ENCODE results near the gene ACADSB. TPM values are rescaled to one million over a fixed set of nuclear protein-coding genes. Genes with fewer than 3 reads are reported as not detected.

Gene ACADSB
- total and polyA plus RNA-seq, 7 donors = 9.8 to 50.1 (median 37.4) TPM

- no peak for DNase-seq
- H3K27ac ChIP-seq = no peak overlapping the region
- TF ChIP-seq, protein P1, sequence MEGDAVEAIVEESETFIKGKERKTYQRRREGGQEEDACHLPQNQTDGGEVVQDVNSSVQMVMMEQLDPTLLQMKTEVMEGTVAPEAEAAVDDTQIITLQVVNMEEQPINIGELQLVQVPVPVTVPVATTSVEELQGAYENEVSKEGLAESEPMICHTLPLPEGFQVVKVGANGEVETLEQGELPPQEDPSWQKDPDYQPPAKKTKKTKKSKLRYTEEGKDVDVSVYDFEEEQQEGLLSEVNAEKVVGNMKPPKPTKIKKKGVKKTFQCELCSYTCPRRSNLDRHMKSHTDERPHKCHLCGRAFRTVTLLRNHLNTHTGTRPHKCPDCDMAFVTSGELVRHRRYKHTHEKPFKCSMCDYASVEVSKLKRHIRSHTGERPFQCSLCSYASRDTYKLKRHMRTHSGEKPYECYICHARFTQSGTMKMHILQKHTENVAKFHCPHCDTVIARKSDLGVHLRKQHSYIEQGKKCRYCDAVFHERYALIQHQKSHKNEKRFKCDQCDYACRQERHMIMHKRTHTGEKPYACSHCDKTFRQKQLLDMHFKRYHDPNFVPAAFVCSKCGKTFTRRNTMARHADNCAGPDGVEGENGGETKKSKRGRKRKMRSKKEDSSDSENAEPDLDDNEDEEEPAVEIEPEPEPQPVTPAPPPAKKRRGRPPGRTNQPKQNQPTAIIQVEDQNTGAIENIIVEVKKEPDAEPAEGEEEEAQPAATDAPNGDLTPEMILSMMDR (IDR thresholded peaks at IDR 0.05) = no peak
- H3K4me3 ChIP-seq = no peak overlapping the region
- no peaks in the 10 kb centered on the region for H3K36me3 ChIP-seq (ENCODE audit: insufficient read depth in 1 of 2, low read depth in 1 of 2)
- ATAC-seq = no peak
- no peaks in the 10 kb centered on the region for H3K9me3 ChIP-seq
- 51 to 62% (median 55%) methylated on average over 4 of the region's 4 CpGs for WGBS, 3 donors
- intact Hi-C loops (cut with DNase I) = no loop called here
- H3K27me3 ChIP-seq (ENCODE audit: insufficient read depth in 3 of 3, low read length in 2 of 3) = peaks cover 0 to 21% (median 2%) of the 10 kb centered on the region in 3 donors
- no peaks in the 10 kb centered on the region for H3K4me1 ChIP-seq
These were observed 84.7 kb downstream of the ACADSB start for GRCh38 chr10:123093489-123093888.

DNA sequence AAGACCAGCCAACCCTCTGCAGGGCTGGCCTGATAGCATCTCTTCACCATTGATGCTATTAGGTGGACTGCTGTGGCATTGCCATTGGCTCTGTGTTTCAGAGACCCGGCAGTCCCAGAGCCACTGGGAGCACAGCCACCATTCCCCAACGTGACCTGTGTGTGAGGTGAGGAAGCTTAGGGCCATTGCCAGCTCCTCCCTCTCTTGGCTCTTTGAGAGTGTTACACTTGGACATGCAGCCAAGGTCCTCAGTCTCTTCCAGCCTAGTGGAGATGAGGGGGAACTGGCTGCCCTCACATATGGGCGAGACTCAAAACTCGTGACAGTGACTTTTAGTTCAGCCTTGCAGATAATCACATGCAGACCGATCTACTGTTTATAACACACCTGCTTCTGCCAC, 87.6 kb downstream of the ACADSB start:
- Histone ChIP-seq H3K27ac (no peak overlapping the region), H3K4me3 (no peak overlapping the region), H3K9me3 (no peaks in the 10 kb centered on the region), H3K27me3 (ENCODE audit: insufficient read depth in 3 of 3, low read length in 2 of 3) (peaks cover 0 to 17% (median 2%) of the 10 kb centered on the region in 3 donors), H3K36me3 (ENCODE audit: insufficient read depth in 1 of 2, low read depth in 1 of 2) (no peaks in the 10 kb centered on the region), H3K4me1 (no peaks in the 10 kb centered on the region)
- TF ChIP-seq, protein P1 (IDR thresholded peaks at IDR 0.05) = no peak
- intact Hi-C loops (cut with DNase I) = no loop called here
- DNase-seq = no peak
- 60 to 67% (median 62%) methylated on average over 5 of the region's 5 CpGs for WGBS, 3 donors
- ATAC-seq = no peak

DNA sequence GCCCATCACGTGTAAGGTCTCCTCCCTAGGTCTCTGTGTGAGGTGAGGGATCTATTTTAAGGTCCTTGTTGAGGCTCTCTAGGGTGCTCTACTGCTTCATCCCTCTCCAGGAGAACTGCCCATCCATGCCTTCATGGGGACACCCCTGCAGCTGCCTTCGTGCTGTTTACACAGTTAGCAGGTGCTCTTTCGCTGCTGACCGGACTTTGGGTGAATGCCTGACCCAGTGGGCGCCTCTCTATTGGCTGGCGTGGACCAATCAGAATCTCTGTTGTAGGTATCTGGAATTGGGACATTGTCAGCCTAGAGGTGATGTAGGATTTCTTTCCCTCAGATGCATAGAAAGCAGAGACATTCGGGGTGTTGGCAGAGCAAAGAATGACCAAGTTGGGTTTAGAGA, 88.2 kb downstream of the ACADSB start:
- no peak for DNase-seq
- no peak overlapping the region for H3K27ac ChIP-seq
- intact Hi-C loops (cut with DNase I) = no loop called here
- no peak overlapping the region for H3K4me3 ChIP-seq
- no peaks in the 10 kb centered on the region for H3K9me3 ChIP-seq
- no peak for ATAC-seq
- no peaks in the 10 kb centered on the region for H3K36me3 ChIP-seq (ENCODE audit: insufficient read depth in 1 of 2, low read depth in 1 of 2)
- TF ChIP-seq, protein P1 (IDR thresholded peaks at IDR 0.05) = no peak
- 68 to 74% (median 71%) methylated on average over 7 of the region's 7 CpGs for WGBS, 3 donors
- H3K27me3 ChIP-seq (ENCODE audit: insufficient read depth in 3 of 3, low read length in 2 of 3) = peaks cover 0 to 15% (median 2%) of the 10 kb centered on the region in 3 donors
- no peaks in the 10 kb centered on the region for H3K4me1 ChIP-seq

- intact Hi-C loops (cut with DNase I) = no loop called here
- no peaks in the 10 kb centered on the region for H3K4me1 ChIP-seq
- H3K9me3 ChIP-seq = no peaks in the 10 kb centered on the region
- ATAC-seq = no peak
- H3K27ac ChIP-seq = no peak overlapping the region
- TF ChIP-seq, protein P1 (IDR thresholded peaks at IDR 0.05) = no peak
- no peak overlapping the region for H3K4me3 ChIP-seq
- WGBS, 3 donors = 57 to 73% (median 59%) methylated on average over 7 of the region's 7 CpGs
- H3K36me3 ChIP-seq (ENCODE audit: insufficient read depth in 1 of 2, low read depth in 1 of 2) = no peaks in the 10 kb centered on the region
- no peak for DNase-seq
- H3K27me3 ChIP-seq (ENCODE audit: insufficient read depth in 3 of 3, low read length in 2 of 3) = peaks cover 0 to 7% (median 6%) of the 10 kb centered on the region in 3 donors
These were observed 91.4 kb downstream of the ACADSB start for GRCh38 chr10:123100030-123100762.

DNA sequence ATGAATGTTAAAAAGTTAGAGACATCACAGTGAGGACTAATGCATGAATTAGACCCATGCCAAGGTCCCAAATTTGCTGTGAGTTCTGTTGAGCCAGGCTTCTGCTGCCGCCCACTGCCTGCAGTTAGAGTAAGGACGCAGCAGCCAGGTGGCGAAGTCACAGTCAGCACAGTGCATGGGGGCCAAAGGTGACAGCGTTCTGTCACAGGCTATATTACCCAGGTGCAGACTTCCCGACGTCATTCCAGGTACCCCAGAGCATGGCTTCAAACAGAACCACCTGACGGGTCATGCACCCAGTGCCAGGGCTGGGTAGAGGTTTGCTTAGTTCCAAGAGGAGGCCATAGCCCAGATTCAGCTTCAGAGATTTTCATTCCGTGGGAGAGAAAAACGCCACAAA, 93.1 kb downstream of the ACADSB start:
- TF ChIP-seq, protein P1 (IDR thresholded peaks at IDR 0.05) = no peak
- Histone ChIP-seq H3K4me1 (no peaks in the 10 kb centered on the region), H3K27ac (no peak overlapping the region), H3K27me3 (ENCODE audit: insufficient read depth in 3 of 3, low read length in 2 of 3) (peaks cover 0 to 7% (median 4%) of the 10 kb centered on the region in 3 donors), H3K36me3 (ENCODE audit: insufficient read depth in 1 of 2, low read depth in 1 of 2) (no peaks in the 10 kb centered on the region), H3K4me3 (no peak overlapping the region), H3K9me3 (no peaks in the 10 kb centered on the region)
- 58 to 60% (median 59%) methylated on average over 9 of the region's 9 CpGs for WGBS, 3 donors
- intact Hi-C loops (cut with DNase I) = no loop called here
- no peak for DNase-seq
- no peak for ATAC-seq

All from psoas muscle (tissue), 8 donors.